Heart left ventricle (tissue), 16 donors: ENCODE data around the gene IL24. TPM values are rescaled to one million over a fixed set of nuclear protein-coding genes. Genes with fewer than 3 reads are reported as not detected.

Source experiments
- ATAC-seq, 4 donors: fragments of 200-7000 bp; cut with Tn5 transposase; one replicate each; pipeline ENCODE4 v1.9.1; 2020 to 2022; ENCODE audit warnings: moderate library complexity in 4 of 4, mild to moderate bottlenecking in 3 of 4, moderate number of reproducible peaks in 1 of 4
- DNase-seq, 5 donors: peaks; one replicate each; pipeline ENCODE4 v3.0.0-alpha.2; 2020
- H3K27ac ChIP-seq, 12 donors: fragments of 200-600 bp; sonication (generic) in 4 of 12; one replicate each; pipeline versions ENCODE4 v1.5.0 to v1.8.0; 2016 to 2022; ENCODE audit warnings: mild to moderate bottlenecking in 2 of 12
- H3K27me3 ChIP-seq, 9 donors: fragments of 200-600 bp; sonication (generic) in 2 of 9; one replicate each; pipeline versions ENCODE4 v1.5.1 to v1.8.0; 2016 to 2022; ENCODE audit warnings: mild to moderate bottlenecking in 3 of 9
- H3K36me3 ChIP-seq, 9 donors: fragments of 200-600 bp; sonication (generic) in 2 of 9; one replicate each; pipeline versions ENCODE4 v1.5.0 to v1.8.0; 2018 to 2022; ENCODE audit warnings: mild to moderate bottlenecking in 2 of 9
- H3K4me1 ChIP-seq, 12 donors: fragments of 200-600 bp; sonication (generic) in 4 of 12; one replicate each; pipeline versions ENCODE4 v1.5.0 to v1.8.0; 2016 to 2022; ENCODE audit warnings: mild to moderate bottlenecking in 3 of 12
- H3K4me3 ChIP-seq, 12 donors: fragments of 200-600 bp; sonication (generic) in 4 of 12; one replicate each; pipeline versions ENCODE4 v1.5.0 to v1.8.0; 2017 to 2022; ENCODE audit warnings: mild to moderate bottlenecking in 9 of 12, moderate library complexity in 4 of 12
- H3K9me3 ChIP-seq, 12 donors: fragments of 200-600 bp; sonication (generic) in 4 of 12; one replicate each; pipeline versions ENCODE4 v1.5.0 to v1.8.0; 2016 to 2022; ENCODE audit warnings: mild to moderate bottlenecking in 1 of 12
- CTCF ChIP-seq, 12 donors: fragments of 200-600 bp; sonication (generic) in 4 of 12; IDR thresholded peaks; one replicate each; pipeline versions ENCODE4 v1.5.0 to v1.8.0; 2018 to 2022; ENCODE audit warnings: antibody characterized with exemption in 12 of 12, mild to moderate bottlenecking in 5 of 12
- POLR2A ChIP-seq, 2 donors: fragments of 450-650 bp; IDR thresholded peaks; one replicate each; pipeline ENCODE4 v1.6.1; 2017; ENCODE audit warnings: antibody characterized with exemption in 2 of 2, mild to moderate bottlenecking in 2 of 2, moderate library complexity in 2 of 2
- WGBS, 4 donors: extraction: QIAGEN DNeasy Blood & Tissue Kit in 2 of 4; methylation state at CpG; one replicate each; pipeline versions ENCODE4 v1.1.5 to v1.1.7; 2013 to 2018; 5-methylcytosine and 5-hydroxymethylcytosine counted together
- intact Hi-C, 10 donors: fragments of 100-400 bp; cut with DNase I; formaldehyde crosslinking; loops; one replicate each; pipeline versions ENCODE4 v1.11.1 to v1.14.2; 2022
- polyA plus RNA-seq, 2 donors: library from polyadenylated mRNA; stranded (reverse); fragments of 200-250 nt; gene quantifications; one replicate each; pipeline ENCODE4 v1.2.3, GENCODE V29; 2013
- total RNA-seq, 9 donors: library from RNA; depleted of rRNA in 2 of 9; stranded (reverse); fragments of >200 nt in 2 of 9; fragmentation: NEBNext Ultra II Directional in 3 of 9; extraction: Animal tissue kit (Norgen Biotek cat#: 25700) in 3 of 9; gene quantifications; one replicate each; pipeline versions ENCODE4 v1.1.0 to v1.2.4, GENCODE V29; 2016 to 2023
- donor health status: ischemic (EF 13 %, LVEDD 7.1; RV severe dilation, severe dysfunction).
- donor health status: healthy with polysubstance abuse.
- donor health status: DM: no; HTN: yes; CAD: no.
- donor health status: DM: no; HTN: no; CAD: no.
- donor health status: ischemic (EF 25% LVEDD 6.9; RV normal size, moderate dysfunction).
- donor health status: ischemic (EF 25% LVEDD 5.7; RV mildly dilated, moderate dysfunction).
- donor health status: healthy.
- donor health status: DM: yes; HTN: yes; CAD: no.
- donor health status: ischemic (EF 35%, LVEDD 5.7; RV mildly dilated, moderate dysfunction).
- donor health status: nonischemic (EF 11% LVEDD 7.7; RV severe dilation, severe dysfunction).
- donor health status: DM: yes; HTN: yes; CAD: no.
- donor health status: PGD.
- donor health status: ischemic (EF 29% LVEDD 5.4; RV normal size, mild dysfunction).
- donor health status: nonischemic (EF 23%, LVEDD 6.1; RV moderate dilation, normal function).

IL24 gene
- total and polyA plus RNA-seq, 11 donors = 1.6 TPM; not detected in 10

GRCh38 chr1:206867239-206867638, 30.0 kb upstream of the IL24 start:
- Histone ChIP-seq H3K36me3 (no peaks in the 10 kb centered on the region), H3K27me3 (peaks cover 0 to 9% (median 0%) of the 10 kb centered on the region in 9 donors), H3K4me1 (peaks cover 0 to 4% (median 0%) of the 10 kb centered on the region in 12 donors), H3K9me3 (no peaks in the 10 kb centered on the region), H3K27ac (no peak overlapping the region), H3K4me3 (no peak overlapping the region)
- intact Hi-C loops = loop anchor here in 2 of 10 donors (2.0 to 5.0 kb wide), 2 partner anchors 35 to 44 kb away; no protein-coding TSS in a partner anchor
- ATAC-seq (no peak), DNase-seq (no peak)
- TF ChIP-seq CTCF (IDR thresholded peaks at IDR 0.05) (no peak), POLR2A (IDR thresholded peaks at IDR 0.05) (no peak)
- 81 to 100% (median 96%) methylated on average over 1 of the region's 1 CpG for WGBS, 4 donors

GRCh38 chr1:206867716-206868115, 29.5 kb upstream of the IL24 start:
- no peak overlapping the region for H3K27ac ChIP-seq
- peaks cover 0 to 9% (median 0%) of the 10 kb centered on the region in 9 donors for H3K27me3 ChIP-seq
- no peak overlapping the region for H3K4me3 ChIP-seq
- ATAC-seq (no peak), DNase-seq (no peak)
- intact Hi-C loops = loop anchor here in 2 of 10 donors (2.0 to 5.0 kb wide), 2 partner anchors 35 to 43 kb away; no protein-coding TSS in a partner anchor
- no peaks in the 10 kb centered on the region for H3K9me3 ChIP-seq
- peaks cover 0 to 4% (median 0%) of the 10 kb centered on the region in 12 donors for H3K4me1 ChIP-seq
- no peaks in the 10 kb centered on the region for H3K36me3 ChIP-seq
- no peak for TF ChIP-seq POLR2A (IDR thresholded peaks at IDR 0.05)
- no peak for TF ChIP-seq CTCF (IDR thresholded peaks at IDR 0.05)

DNA sequence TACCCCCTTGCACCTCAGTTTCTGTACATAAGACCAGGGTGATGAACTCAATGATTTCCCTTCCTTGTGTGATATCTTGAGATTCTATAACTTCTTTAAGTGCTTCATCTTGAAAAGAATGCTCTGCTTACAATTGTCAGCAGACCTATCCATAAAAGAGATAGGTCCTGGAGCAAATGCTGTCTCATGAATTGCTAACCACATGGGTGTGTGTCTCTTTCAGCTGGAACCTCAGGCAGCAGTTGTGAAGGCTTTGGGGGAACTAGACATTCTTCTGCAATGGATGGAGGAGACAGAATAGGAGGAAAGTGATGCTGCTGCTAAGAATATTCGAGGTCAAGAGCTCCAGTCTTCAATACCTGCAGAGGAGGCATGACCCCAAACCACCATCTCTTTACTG, 29.0 kb upstream of the IL24 start:
- H3K9me3 ChIP-seq = no peaks in the 10 kb centered on the region
- H3K27ac ChIP-seq = no peak overlapping the region
- intact Hi-C loops = loop anchor here in 1 of 10 donors (5.0 kb wide), 1 partner anchor 34 kb away; no protein-coding TSS in a partner anchor
- no peak for TF ChIP-seq POLR2A (IDR thresholded peaks at IDR 0.05)
- no peak for TF ChIP-seq CTCF (IDR thresholded peaks at IDR 0.05)
- WGBS, 4 donors = 52 to 60% (median 55%) methylated on average over 1 of the region's 1 CpG
- H3K36me3 ChIP-seq = no peaks in the 10 kb centered on the region
- peaks cover 0 to 9% (median 0%) of the 10 kb centered on the region in 9 donors for H3K27me3 ChIP-seq
- H3K4me3 ChIP-seq = no peak overlapping the region
- no peak for ATAC-seq
- H3K4me1 ChIP-seq = peaks cover 0 to 4% (median 0%) of the 10 kb centered on the region in 12 donors
- DNase-seq = no peak

- ATAC-seq (peak; percentile 81 to 97 (median 94)), DNase-seq (no peak)
- Histone ChIP-seq H3K36me3 (no peaks in the 10 kb centered on the region), H3K4me1 (peaks cover 0 to 3% (median 0%) of the 10 kb centered on the region in 12 donors), H3K4me3 (no peak overlapping the region), H3K9me3 (peaks cover 0 to 7% (median 0%) of the 10 kb centered on the region in 12 donors), H3K27ac (no peak overlapping the region), H3K27me3 (peaks cover 0 to 5% (median 0%) of the 10 kb centered on the region in 9 donors)
- no peak for TF ChIP-seq POLR2A (IDR thresholded peaks at IDR 0.05)
- TF ChIP-seq CTCF (IDR thresholded peaks at IDR 0.05) = no peak
- WGBS, 4 donors = 41 to 46% (median 44%) methylated on average over 3 of the region's 3 CpGs
- intact Hi-C loops = no loop called here
These were observed 25.1 kb upstream of the IL24 start for GRCh38 chr1:206872139-206872538.
